ENCODE measurements around the gene CREB3L1.

CREB3L1 gene

GRCh38 chr11:46275964-46276641 is 1.4 kb upstream of the CREB3L1 start:
- no peak for DNase-seq

GRCh38 chr11:46277313-46277621 is 195 bp upstream of the CREB3L1 start:
- DNase-seq = peak; percentile 81

GRCh38 chr11:46278387-46279125 is 1.1 kb downstream of the CREB3L1 start:
- peak; percentile 84 for DNase-seq

GRCh38 chr11:46279126-46280099 is 2.0 kb downstream of the CREB3L1 start:
- peak; percentile 79 for DNase-seq

GRCh38 chr11:46280706-46281105 is 3.2 kb downstream of the CREB3L1 start:
- no peak for DNase-seq

- peak; percentile 44 for DNase-seq
Observed at GRCh38 chr11:46281371-46281831, 3.9 kb downstream of the CREB3L1 start.

- peak; percentile 32 for DNase-seq
Observed at GRCh38 chr11:46285173-46285572, 7.7 kb downstream of the CREB3L1 start.

GRCh38 chr11:46285594-46286033 is 8.2 kb downstream of the CREB3L1 start:
- DNase-seq = peak; percentile 43

GRCh38 chr11:46286789-46287188 is 9.3 kb downstream of the CREB3L1 start:
- no peak for DNase-seq

GRCh38 chr11:46288451-46288850 is 11.0 kb downstream of the CREB3L1 start:
- no peak for DNase-seq

GRCh38 chr11:46290011-46290410 is 12.5 kb downstream of the CREB3L1 start:
- peak; percentile 29 for DNase-seq

- DNase-seq = peak; percentile 100
Observed at GRCh38 chr11:46290598-46291309, 13.3 kb downstream of the CREB3L1 start.

- peak; percentile 93 for DNase-seq
Observed at GRCh38 chr11:46291441-46292150, 14.1 kb downstream of the CREB3L1 start.

GRCh38 chr11:46293066-46293465 is 15.6 kb downstream of the CREB3L1 start:
- no peak for DNase-seq

- peak; percentile 94 for DNase-seq
Observed at GRCh38 chr11:46293641-46294103, 16.2 kb downstream of the CREB3L1 start.

GRCh38 chr11:46294365-46295309 is 17.2 kb downstream of the CREB3L1 start:
- DNase-seq = peak; percentile 99

- peak; percentile 84 for DNase-seq
Observed at GRCh38 chr11:46295312-46296058, 18.0 kb downstream of the CREB3L1 start.

GRCh38 chr11:46296059-46296527 is 18.6 kb downstream of the CREB3L1 start:
- DNase-seq = no peak
